ENCODE results near the gene RANGAP1.
"Not testable (repeated sequence)": the region's sequence is repeated elsewhere in the genome, so short reads cannot be mapped to it uniquely, and the experiment has no call there.

RANGAP1 gene

GRCh38 chr22:41260871-41261270 lies 25.1 kb downstream of the RANGAP1 start:
- Histone ChIP-seq H3K27me3 (ENCODE audit: low read depth) (no peaks in the 10 kb centered on the region), H3K36me3 (replicated peaks) (peaks cover 100% of the 10 kb centered on the region)

GRCh38 chr22:41259756-41260155 lies 26.2 kb downstream of the RANGAP1 start:
- peaks cover 98% of the 10 kb centered on the region for H3K36me3 ChIP-seq (replicated peaks)
- H3K4me3 ChIP-seq; in situ Hi-C loops (cut with MboI; ENCODE audit: low sequenced_read_pairs); H3K4me1 ChIP-seq; H3K27me3 ChIP-seq (ENCODE audit: low read depth); H3K9me3 ChIP-seq; DNase-seq (ENCODE audit: low spot score in 2 of 2): not testable (repeated sequence)

More at GRCh38 chr22:41260871-41261270, 25.1 kb downstream of the RANGAP1 start:
- Histone ChIP-seq H3K4me1 (no peaks in the 10 kb centered on the region), H3K9me3 (no peaks in the 10 kb centered on the region; the same call in 1 of the 2 replicates), H3K4me3 (no peak overlapping the region)
- DNase-seq (ENCODE audit: low spot score in 2 of 2) = no peak
- in situ Hi-C loops (cut with MboI; ENCODE audit: low sequenced_read_pairs) = no loop called here

DNA sequence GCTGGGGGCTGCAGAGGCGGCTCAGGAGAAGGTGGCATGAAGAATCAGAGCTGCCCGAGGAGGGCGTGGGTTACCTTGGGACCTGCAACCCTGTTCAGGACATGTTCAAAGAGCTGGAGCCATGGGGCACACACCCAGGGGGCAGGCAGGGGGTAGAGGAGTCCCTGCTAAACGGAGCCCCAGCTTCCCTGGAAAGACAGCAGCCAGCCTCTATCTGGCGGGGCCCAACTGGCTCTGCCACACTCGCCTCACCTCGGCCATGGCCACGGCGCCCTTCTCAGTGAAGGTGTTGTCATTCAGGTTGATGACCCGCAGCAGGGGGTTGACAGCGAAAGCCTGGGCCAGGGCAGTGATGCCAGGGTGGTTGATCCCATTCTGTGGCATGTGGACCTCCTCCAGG lies 28.3 kb downstream of the RANGAP1 start:
- no peaks in the 10 kb centered on the region; the same call in 1 of the 2 replicates for H3K9me3 ChIP-seq
- in situ Hi-C loops (cut with MboI; ENCODE audit: low sequenced_read_pairs) = no loop called here
- H3K4me1 ChIP-seq = no peaks in the 10 kb centered on the region
- H3K27me3 ChIP-seq (ENCODE audit: low read depth) = no peaks in the 10 kb centered on the region
- no peak for DNase-seq (ENCODE audit: low spot score in 2 of 2)
- H3K4me3 ChIP-seq = no peak overlapping the region
- H3K36me3 ChIP-seq (replicated peaks) = peaks cover 96% of the 10 kb centered on the region

DNA sequence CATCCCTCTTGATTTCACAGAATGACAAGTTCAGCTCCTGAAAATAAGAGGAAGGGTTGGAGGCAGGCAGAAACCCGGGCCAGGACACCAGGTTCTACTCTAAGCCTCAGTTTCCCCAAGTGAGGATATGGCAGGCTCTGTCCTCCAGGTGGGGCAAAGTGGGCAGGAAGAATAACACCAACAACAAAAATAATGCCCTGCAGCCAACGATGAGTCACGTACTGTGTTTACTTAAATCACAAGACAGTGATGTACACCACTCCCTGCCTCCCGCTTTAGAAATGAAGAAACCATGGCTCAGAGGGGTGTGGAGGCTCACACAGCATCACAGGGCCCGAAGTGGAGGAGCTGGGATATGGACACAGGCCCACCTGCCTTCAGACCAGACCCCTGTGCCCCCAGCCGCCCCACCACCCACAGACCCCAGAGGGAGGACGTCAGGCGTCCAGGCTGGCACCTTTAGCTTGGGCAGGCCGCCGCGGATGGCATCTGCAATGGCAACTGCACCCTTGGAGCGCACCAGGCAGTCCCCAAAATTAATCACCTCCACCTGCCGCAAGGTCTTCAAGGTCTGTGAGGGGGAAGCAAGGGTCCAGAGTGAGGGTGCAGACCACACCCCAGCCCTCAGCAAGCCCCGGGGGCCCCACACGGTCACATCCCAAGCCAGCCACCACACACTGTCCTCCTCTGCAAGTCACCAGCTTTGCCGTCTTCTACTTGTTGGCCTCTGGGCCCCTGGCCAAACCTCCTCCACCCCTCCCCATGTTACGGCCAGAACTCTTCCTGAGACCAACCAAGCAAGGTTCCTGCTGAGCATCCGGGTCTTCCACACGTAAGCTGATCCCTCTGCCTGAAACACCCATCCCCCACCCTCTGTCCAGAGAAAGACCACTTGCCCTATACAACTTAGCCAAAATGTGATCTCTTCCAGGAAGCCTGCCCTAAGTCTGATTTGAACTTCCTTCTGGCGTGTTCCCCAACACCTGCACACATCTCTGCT lies 29.4 kb downstream of the RANGAP1 start:
- H3K9me3 ChIP-seq = no peaks in the 10 kb centered on the region
- H3K4me1 ChIP-seq = no peaks in the 10 kb centered on the region
- no peak for DNase-seq (ENCODE audit: low spot score in 2 of 2)
- H3K4me3 ChIP-seq = no peak overlapping the region
- in situ Hi-C loops (cut with MboI; ENCODE audit: low sequenced_read_pairs) = no loop called here
- no peaks in the 10 kb centered on the region for H3K27me3 ChIP-seq (ENCODE audit: low read depth)
- peaks cover 96% of the 10 kb centered on the region for H3K36me3 ChIP-seq (replicated peaks)

- in situ Hi-C loops (cut with MboI; ENCODE audit: low sequenced_read_pairs) = no loop called here
- no peaks in the 10 kb centered on the region for H3K27me3 ChIP-seq (ENCODE audit: low read depth)
- peaks cover 96% of the 10 kb centered on the region for H3K36me3 ChIP-seq (replicated peaks)
- H3K4me3 ChIP-seq = no peak overlapping the region
- no peak for DNase-seq (ENCODE audit: low spot score in 2 of 2)
- H3K9me3 ChIP-seq = no peaks in the 10 kb centered on the region
- no peaks in the 10 kb centered on the region for H3K4me1 ChIP-seq
Observed at GRCh38 chr22:41254230-41254629, 31.8 kb downstream of the RANGAP1 start.

DNA sequence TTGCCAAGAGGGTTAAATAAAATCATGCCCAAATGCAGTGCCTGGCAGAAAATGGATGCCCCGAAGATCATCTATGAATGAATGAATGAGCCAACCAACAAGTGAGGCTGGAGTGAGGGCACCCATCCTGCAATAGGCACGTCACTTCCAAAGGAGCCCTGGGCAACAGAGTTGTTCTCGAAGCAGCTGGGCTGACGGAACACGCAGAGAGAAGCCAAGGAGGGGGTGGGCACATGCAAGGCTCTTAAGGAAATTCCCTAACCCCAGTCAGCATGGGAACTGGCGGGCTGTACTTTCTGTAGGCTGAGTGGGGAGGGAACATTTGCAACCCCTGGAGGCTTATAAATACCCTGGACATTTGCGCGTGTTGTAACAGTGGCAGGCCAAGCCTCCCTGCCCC lies 33.6 kb downstream of the RANGAP1 start:
- Histone ChIP-seq H3K4me1 (no peaks in the 10 kb centered on the region), H3K27me3 (ENCODE audit: low read depth) (no peaks in the 10 kb centered on the region), H3K36me3 (replicated peaks) (peaks cover 95% of the 10 kb centered on the region), H3K9me3 (no peaks in the 10 kb centered on the region), H3K4me3 (no peak overlapping the region)
- in situ Hi-C loops (cut with MboI; ENCODE audit: low sequenced_read_pairs) = no loop called here
- no peak for DNase-seq (ENCODE audit: low spot score in 2 of 2)

DNA sequence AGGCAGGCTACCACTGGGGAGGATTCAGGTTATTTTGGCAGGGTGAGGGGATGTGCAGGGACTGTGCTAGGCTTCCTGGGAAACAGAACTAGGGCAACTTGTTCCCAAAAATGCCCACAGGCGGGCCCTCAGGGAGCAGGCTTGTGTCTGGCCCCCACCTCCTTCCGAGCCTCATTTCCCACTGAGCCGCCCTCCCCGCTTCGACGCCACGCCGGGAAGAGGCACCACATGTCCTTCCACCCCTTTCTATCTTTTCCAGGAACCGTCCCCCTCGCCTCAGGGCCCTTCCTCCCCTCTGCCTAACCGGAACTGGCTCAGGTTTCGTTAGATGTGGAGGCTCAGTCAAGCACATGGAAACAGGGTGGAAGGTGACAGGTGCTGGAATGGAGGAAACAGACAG lies 35.9 kb downstream of the RANGAP1 start:
- no peak for DNase-seq (ENCODE audit: low spot score in 2 of 2)
- no peaks in the 10 kb centered on the region for H3K27me3 ChIP-seq (ENCODE audit: low read depth)
- in situ Hi-C loops (cut with MboI; ENCODE audit: low sequenced_read_pairs) = no loop called here
- no peak overlapping the region for H3K4me3 ChIP-seq
- peaks cover 95% of the 10 kb centered on the region for H3K36me3 ChIP-seq (replicated peaks)
- no peaks in the 10 kb centered on the region for H3K9me3 ChIP-seq
- no peaks in the 10 kb centered on the region for H3K4me1 ChIP-seq

GRCh38 chr22:41249442-41249841 lies 36.5 kb downstream of the RANGAP1 start:
- no peak for DNase-seq (ENCODE audit: low spot score in 2 of 2)
- no peak overlapping the region for H3K4me3 ChIP-seq
- in situ Hi-C loops (cut with MboI; ENCODE audit: low sequenced_read_pairs) = no loop called here
- H3K9me3 ChIP-seq = no peaks in the 10 kb centered on the region
- no peaks in the 10 kb centered on the region for H3K4me1 ChIP-seq
- H3K27me3 ChIP-seq (ENCODE audit: low read depth) = no peaks in the 10 kb centered on the region
- peaks cover 92% of the 10 kb centered on the region for H3K36me3 ChIP-seq (replicated peaks)

DNA sequence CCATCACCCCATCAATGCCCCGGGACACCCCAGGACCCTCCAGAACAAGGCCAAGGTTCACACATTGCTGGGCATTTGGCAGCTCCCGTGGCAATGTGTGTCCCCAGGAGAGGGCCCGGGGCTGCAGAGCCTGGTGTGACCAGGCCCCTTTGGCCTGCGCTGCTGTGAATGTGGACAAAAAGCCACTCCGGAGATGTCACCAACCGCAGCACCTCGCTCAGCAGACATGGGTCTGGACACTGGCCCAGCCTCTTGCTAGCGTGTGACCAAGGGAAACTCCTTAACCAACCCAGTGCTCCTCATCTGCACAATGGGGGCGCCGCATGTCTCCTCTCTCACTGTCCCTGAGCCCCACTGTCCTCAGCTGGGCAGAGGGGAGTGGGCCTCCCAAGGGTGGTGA lies 37.2 kb downstream of the RANGAP1 start:
- in situ Hi-C loops (cut with MboI; ENCODE audit: low sequenced_read_pairs) = no loop called here
- peaks cover 85% of the 10 kb centered on the region for H3K36me3 ChIP-seq (replicated peaks)
- no peaks in the 10 kb centered on the region for H3K4me1 ChIP-seq
- H3K4me3 ChIP-seq = no peak overlapping the region
- H3K27me3 ChIP-seq (ENCODE audit: low read depth) = no peaks in the 10 kb centered on the region
- no peaks in the 10 kb centered on the region for H3K9me3 ChIP-seq
- no peak for DNase-seq (ENCODE audit: low spot score in 2 of 2)

DNA sequence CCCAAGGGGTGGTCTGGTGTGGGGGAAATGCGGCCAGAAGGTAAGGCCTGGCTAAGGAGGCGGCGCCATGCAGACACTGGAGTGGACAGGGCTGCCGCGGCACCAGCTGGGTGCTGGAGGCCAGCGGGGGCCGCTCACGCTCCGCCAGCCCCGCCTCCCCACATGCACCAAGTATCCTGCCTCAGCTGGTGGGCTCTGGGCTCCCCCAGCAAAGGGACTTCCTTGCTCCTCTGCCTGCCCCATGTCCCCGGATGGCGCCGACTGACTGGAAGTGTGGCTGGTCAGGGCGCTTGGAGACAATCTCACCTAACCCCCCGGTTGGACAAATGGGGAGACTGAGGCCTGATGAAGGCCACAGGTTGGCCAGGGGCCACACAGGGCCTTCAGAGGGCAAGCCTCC lies 37.7 kb downstream of the RANGAP1 start:
- H3K36me3 ChIP-seq (replicated peaks) = peaks cover 80% of the 10 kb centered on the region
- no peaks in the 10 kb centered on the region for H3K9me3 ChIP-seq
- no peak for DNase-seq (ENCODE audit: low spot score in 2 of 2)
- no peaks in the 10 kb centered on the region for H3K27me3 ChIP-seq (ENCODE audit: low read depth)
- H3K4me3 ChIP-seq = no peak overlapping the region
- in situ Hi-C loops (cut with MboI; ENCODE audit: low sequenced_read_pairs) = no loop called here
- H3K4me1 ChIP-seq = no peaks in the 10 kb centered on the region

DNA sequence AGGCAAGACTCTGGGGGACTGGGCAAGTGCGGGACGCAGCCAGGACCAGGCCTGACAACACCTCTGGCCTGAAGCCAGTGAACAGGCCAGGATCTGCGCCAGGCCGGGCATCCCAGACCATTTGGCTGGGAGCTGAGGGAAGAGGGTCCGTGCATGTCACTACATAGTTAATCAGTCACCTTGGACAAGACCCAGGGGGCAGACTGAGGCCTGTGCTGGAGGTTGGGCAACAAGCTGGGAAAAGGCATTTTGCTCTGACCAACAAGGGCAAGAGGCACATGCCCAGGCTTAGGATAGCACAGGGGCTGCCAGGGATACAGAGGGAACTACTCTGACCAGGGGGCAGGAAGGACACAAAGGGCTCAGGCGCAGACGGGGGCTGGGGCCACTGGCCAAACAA lies 38.3 kb downstream of the RANGAP1 start:
- DNase-seq (ENCODE audit: low spot score in 2 of 2) = no peak
- H3K27me3 ChIP-seq (ENCODE audit: low read depth) = no peaks in the 10 kb centered on the region
- H3K4me1 ChIP-seq = no peaks in the 10 kb centered on the region
- peaks cover 74% of the 10 kb centered on the region for H3K36me3 ChIP-seq (replicated peaks)
- H3K4me3 ChIP-seq = no peak overlapping the region
- H3K9me3 ChIP-seq = no peaks in the 10 kb centered on the region
- in situ Hi-C loops (cut with MboI; ENCODE audit: low sequenced_read_pairs) = no loop called here

DNA sequence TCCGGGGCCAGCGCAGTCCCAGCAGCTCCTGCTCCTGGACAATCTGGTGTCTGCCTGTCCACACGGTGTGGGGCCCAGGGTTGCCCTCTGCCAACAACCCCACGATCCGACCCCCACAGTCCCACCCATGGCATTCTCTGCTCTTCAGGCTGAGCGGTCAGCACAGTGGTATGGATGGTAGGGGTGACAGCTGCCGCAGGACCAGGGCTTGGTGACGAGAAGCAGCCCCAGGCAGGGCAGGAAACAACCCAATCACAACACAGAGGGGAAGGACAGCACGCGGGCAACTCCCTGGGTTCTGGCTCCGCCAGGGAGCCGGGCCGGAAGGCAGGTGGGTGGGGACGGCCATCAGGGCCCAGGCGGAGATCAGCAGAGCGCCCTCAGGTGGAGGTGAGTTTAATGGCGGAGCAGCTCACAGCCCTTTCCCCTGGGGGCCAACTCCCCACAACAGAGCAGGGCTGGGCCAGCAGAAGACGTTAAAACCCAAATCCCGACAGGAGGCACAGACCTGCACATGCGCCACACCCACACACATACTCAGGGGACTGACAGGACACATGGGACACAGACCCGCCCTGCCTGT lies 40.0 kb downstream of the RANGAP1 start:
- H3K36me3 ChIP-seq (replicated peaks) = peaks cover 57% of the 10 kb centered on the region
- no peak overlapping the region for H3K4me3 ChIP-seq
- no peaks in the 10 kb centered on the region for H3K9me3 ChIP-seq
- no peaks in the 10 kb centered on the region for H3K27me3 ChIP-seq (ENCODE audit: low read depth)
- DNase-seq (ENCODE audit: low spot score in 2 of 2) = no peak
- in situ Hi-C loops (cut with MboI; ENCODE audit: low sequenced_read_pairs) = no loop called here
- no peaks in the 10 kb centered on the region for H3K4me1 ChIP-seq

DNA sequence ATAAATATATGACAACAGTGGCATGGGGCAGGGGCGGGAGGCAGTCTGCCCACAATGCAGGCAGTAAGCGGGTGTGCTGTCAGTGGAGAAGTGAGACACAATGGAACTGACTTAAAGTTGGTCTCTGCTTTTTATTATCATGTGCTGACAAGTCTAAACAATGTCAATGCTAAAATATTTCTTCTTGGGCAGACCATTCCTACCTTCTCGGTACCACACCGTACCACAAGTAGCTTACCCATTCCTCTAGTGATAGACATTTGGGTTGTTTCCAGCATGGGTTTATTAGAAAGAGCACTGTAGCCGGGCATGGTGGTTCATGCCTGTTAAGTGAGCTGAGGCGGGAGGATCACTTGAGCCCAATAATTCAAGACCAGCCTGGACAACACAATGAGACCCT lies 42.6 kb downstream of the RANGAP1 start:
- Histone ChIP-seq H3K4me3 (no peak overlapping the region), H3K27me3 (ENCODE audit: low read depth) (no peaks in the 10 kb centered on the region), H3K9me3 (no peaks in the 10 kb centered on the region), H3K36me3 (replicated peaks) (peaks cover 31% of the 10 kb centered on the region), H3K4me1 (no peaks in the 10 kb centered on the region)
- no peak for DNase-seq (ENCODE audit: low spot score in 2 of 2)
- in situ Hi-C loops (cut with MboI; ENCODE audit: low sequenced_read_pairs) = no loop called here

DNA sequence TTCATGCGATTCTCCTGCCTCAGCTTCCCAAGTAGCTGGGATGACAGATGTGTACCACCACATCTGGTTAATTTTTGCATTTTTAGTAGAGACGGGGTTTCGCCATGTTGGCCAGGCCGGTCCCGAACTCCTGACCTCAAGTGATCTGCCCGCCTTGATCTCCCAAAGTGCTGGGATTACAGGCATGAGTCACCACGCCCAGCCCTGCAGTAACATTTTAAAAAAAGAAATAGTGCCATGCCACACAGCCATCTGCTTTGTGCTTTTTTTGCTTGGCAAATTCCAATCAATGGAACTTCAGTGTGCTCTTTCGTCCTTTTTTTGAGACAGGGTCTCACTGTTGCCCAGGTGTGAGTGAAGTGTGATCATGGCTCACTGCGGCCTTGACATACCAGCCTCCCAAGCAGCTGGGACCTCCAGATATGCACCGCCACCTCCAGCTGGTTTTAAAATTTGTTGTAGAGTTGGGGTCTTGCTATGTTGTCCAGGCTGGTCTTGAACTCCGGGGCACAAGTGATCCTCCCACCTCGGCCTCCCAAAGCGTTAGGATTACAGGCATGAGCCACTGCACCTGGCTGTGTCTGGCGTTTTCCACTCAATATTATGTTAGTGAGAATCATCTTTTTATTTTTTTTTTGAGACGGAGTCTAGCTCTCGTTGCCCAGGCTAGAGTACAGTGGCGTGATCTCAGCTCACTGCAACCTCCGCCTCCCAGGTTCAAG lies 43.4 kb downstream of the RANGAP1 start:
- Histone ChIP-seq H3K36me3 (replicated peaks) (peaks cover 24% of the 10 kb centered on the region), H3K4me3 (no peak overlapping the region), H3K4me1 (no peaks in the 10 kb centered on the region; the same call in 1 of the 2 replicates), H3K9me3 (no peaks in the 10 kb centered on the region), H3K27me3 (ENCODE audit: low read depth) (no peaks in the 10 kb centered on the region)
- no peak for DNase-seq (ENCODE audit: low spot score in 2 of 2)
- in situ Hi-C loops (cut with MboI; ENCODE audit: low sequenced_read_pairs) = no loop called here

Measured in HAP-1 (cell line).